ENCODE results near the gene TMC3. TPM values are rescaled to one million over a fixed set of nuclear protein-coding genes. Genes with fewer than 3 reads are reported as not detected.

TMC3 gene
- total and polyA plus RNA-seq, 2 of the 13 experiments (the other 11 are each of a cell fraction or from before 2014, with no cell fraction given): not detected

DNA sequence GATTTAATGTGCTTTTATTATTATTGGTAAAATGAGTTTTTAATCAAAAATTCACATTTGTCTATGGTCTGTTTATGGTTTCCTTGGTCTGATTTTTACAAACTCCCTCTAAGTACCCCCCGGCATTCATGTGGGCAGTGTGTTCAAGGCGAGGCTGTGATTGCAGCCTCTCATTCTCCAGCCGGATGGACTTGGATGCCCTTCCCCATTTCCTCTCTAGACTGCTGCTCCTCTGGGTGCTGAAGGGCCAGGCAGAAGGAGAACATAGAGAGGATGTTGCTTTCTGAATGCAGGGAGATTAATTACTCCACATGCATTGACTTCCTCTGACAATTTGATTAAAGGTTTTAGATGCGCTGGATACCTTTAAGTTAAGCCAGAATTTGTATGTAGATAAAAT lies 3.9 kb upstream of the TMC3 start:
- Histone ChIP-seq H3K4me2 (ENCODE audit: low read depth, low read length) (no peak overlapping the region), H3K36me3 (replicated peaks in 1 of 2; ENCODE audit: control insufficient read depth in 1 of 2, insufficient read depth in 2 of 2, low read length in 2 of 2) (no peaks in the 10 kb centered on the region), H4K20me1 (ENCODE audit: insufficient read depth, low read length) (no peaks in the 10 kb centered on the region), H3K27ac (ENCODE audit: extremely low read length, insufficient read depth, low read length) (no peak overlapping the region), H2AFZ (ENCODE audit: low read length) (no peak overlapping the region), H3K27me3 (ENCODE audit: control insufficient read depth in 1 of 2, insufficient read depth in 2 of 2, low read length in 2 of 2) (no peaks in the 10 kb centered on the region), H3K9ac (ENCODE audit: insufficient read depth, low read depth, low read length) (no peak overlapping the region), H3K79me2 (ENCODE audit: insufficient read depth, low read length) (no peaks in the 10 kb centered on the region), H3K9me3 (ENCODE audit: low read length) (no peaks in the 10 kb centered on the region), H3K4me1 (ENCODE audit: insufficient read depth, low read length) (no peaks in the 10 kb centered on the region), H3K4me3 (replicated peaks in 1 of 3; ENCODE audit: insufficient read depth in 1 of 3, low read depth in 2 of 3, low read length in 3 of 3) (no peak overlapping the region)
- no peak for FAIRE-seq
- BruUV-seq (replicated peaks): no TSS peak
- WGBS (ENCODE audit: low lambda C conversion rate): 90% methylated on average over 4 of the region's 4 CpGs
- ChIA-PET POLR2A (no interaction called here), CTCF (ENCODE audit: low intra/inter-chr PET ratio, low total read pairs) (no interaction called here)
- no peak for ATAC-seq
- in situ Hi-C loops (cut with HindIII; ENCODE audit: extremely low pct_ligation_motif_present, low pct_unique_long_range_greater_than_20kb): no loop called here
- TF ChIP-seq, protein P1, sequence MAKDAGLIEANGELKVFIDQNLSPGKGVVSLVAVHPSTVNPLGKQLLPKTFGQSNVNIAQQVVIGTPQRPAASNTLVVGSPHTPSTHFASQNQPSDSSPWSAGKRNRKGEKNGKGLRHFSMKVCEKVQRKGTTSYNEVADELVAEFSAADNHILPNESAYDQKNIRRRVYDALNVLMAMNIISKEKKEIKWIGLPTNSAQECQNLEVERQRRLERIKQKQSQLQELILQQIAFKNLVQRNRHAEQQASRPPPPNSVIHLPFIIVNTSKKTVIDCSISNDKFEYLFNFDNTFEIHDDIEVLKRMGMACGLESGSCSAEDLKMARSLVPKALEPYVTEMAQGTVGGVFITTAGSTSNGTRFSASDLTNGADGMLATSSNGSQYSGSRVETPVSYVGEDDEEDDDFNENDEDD (CRISPR knock-in tag; IDR thresholded peaks at IDR 0.05; ENCODE audit: borderline replicate concordance): no peak
- DNase-seq (ENCODE audit: low spot score): no peak
- intact Hi-C loops (cut with micrococcal nuclease; ENCODE audit: unreplicated experiment): no loop called here

DNA sequence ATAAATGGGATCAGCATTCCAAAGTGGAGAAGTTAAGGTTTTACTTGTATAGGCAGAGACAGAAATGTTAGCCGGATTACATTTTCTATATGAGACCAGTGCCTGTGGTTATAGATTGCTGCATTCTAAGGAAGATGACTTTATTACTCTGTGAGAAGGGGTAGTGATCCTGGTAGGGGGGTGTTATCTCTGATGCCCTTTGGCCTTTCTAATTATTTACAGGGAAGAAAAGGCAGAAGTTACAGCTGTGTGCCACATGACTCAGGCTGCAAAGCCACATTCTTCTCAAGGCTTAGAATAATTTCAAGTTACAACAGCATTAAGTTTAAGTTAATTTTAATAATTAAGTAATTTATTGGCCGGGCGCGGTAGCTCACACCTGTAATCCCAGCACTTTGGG lies 2.2 kb upstream of the TMC3 start:
- in situ Hi-C loops (cut with HindIII; ENCODE audit: extremely low pct_ligation_motif_present, low pct_unique_long_range_greater_than_20kb): no loop called here
- H3K9me3 ChIP-seq (ENCODE audit: low read length): no peaks in the 10 kb centered on the region
- ATAC-seq: no peak
- TF ChIP-seq, protein P2, sequence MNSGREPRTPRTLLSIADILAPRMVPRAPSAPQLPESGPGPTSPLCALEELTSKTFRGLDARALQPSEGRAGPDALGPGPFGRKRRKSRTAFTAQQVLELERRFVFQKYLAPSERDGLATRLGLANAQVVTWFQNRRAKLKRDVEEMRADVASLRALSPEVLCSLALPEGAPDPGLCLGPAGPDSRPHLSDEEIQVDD (CRISPR knock-in tag; IDR thresholded peaks at IDR 0.05; ENCODE audit: borderline replicate concordance): no peak
- TF ChIP-seq, protein P3, sequence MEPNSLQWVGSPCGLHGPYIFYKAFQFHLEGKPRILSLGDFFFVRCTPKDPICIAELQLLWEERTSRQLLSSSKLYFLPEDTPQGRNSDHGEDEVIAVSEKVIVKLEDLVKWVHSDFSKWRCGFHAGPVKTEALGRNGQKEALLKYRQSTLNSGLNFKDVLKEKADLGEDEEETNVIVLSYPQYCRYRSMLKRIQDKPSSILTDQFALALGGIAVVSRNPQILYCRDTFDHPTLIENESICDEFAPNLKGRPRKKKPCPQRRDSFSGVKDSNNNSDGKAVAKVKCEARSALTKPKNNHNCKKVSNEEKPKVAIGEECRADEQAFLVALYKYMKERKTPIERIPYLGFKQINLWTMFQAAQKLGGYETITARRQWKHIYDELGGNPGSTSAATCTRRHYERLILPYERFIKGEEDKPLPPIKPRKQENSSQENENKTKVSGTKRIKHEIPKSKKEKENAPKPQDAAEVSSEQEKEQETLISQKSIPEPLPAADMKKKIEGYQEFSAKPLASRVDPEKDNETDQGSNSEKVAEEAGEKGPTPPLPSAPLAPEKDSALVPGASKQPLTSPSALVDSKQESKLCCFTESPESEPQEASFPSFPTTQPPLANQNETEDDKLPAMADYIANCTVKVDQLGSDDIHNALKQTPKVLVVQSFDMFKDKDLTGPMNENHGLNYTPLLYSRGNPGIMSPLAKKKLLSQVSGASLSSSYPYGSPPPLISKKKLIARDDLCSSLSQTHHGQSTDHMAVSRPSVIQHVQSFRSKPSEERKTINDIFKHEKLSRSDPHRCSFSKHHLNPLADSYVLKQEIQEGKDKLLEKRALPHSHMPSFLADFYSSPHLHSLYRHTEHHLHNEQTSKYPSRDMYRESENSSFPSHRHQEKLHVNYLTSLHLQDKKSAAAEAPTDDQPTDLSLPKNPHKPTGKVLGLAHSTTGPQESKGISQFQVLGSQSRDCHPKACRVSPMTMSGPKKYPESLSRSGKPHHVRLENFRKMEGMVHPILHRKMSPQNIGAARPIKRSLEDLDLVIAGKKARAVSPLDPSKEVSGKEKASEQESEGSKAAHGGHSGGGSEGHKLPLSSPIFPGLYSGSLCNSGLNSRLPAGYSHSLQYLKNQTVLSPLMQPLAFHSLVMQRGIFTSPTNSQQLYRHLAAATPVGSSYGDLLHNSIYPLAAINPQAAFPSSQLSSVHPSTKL (CRISPR knock-in tag; IDR thresholded peaks at IDR 0.05): no peak
- TF ChIP-seq SRSF4 (IDR thresholded peaks at IDR 0.05; ENCODE audit: low read depth, low read length, poor library complexity, severe bottlenecking): no peak
- TF ChIP-seq SRSF1 (optimal IDR thresholded peaks at IDR 0.05; ENCODE audit: low read depth, low read length): no peak
- TF ChIP-seq ZNF776 (CRISPR knock-in tag; IDR thresholded peaks at IDR 0.05): no peak
- TF ChIP-seq, protein P4, sequence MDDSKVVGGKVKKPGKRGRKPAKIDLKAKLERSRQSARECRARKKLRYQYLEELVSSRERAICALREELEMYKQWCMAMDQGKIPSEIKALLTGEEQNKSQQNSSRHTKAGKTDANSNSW (CRISPR knock-in tag; IDR thresholded peaks at IDR 0.05; ENCODE audit: borderline replicate concordance): no peak
- TF ChIP-seq MAFF (IDR thresholded peaks at IDR 0.05; ENCODE audit: low read depth, low read length): no peak

More for the DNA sequence above, 2.2 kb upstream of the TMC3 start:
- H3K4me3 ChIP-seq (replicated peaks in 1 of 3; ENCODE audit: insufficient read depth in 1 of 3, low read depth in 2 of 3, low read length in 3 of 3): no peak overlapping the region
- no peak for FAIRE-seq
- POLR2A ChIA-PET: no interaction called here
- WGBS (ENCODE audit: low lambda C conversion rate): 85% methylated on average over 4 of the region's 4 CpGs
- CTCF ChIA-PET (ENCODE audit: low intra/inter-chr PET ratio, low total read pairs): no interaction called here
- H3K79me2 ChIP-seq (ENCODE audit: insufficient read depth, low read length): no peaks in the 10 kb centered on the region
- H2AFZ ChIP-seq (ENCODE audit: low read length): no peak overlapping the region
- H3K4me2 ChIP-seq (ENCODE audit: low read depth, low read length): no peak overlapping the region
- no peaks in the 10 kb centered on the region for H3K27me3 ChIP-seq (ENCODE audit: control insufficient read depth in 1 of 2, insufficient read depth in 2 of 2, low read length in 2 of 2)
- BruUV-seq (replicated peaks): no TSS peak
- no peak for DNase-seq (ENCODE audit: low spot score)
- no peaks in the 10 kb centered on the region for H3K36me3 ChIP-seq (replicated peaks in 1 of 2; ENCODE audit: control insufficient read depth in 1 of 2, insufficient read depth in 2 of 2, low read length in 2 of 2)
- no peak overlapping the region for H3K27ac ChIP-seq (ENCODE audit: extremely low read length, insufficient read depth, low read length)
- no peaks in the 10 kb centered on the region for H4K20me1 ChIP-seq (ENCODE audit: insufficient read depth, low read length)
- no peaks in the 10 kb centered on the region for H3K4me1 ChIP-seq (ENCODE audit: insufficient read depth, low read length)
- intact Hi-C loops (cut with micrococcal nuclease; ENCODE audit: unreplicated experiment): no loop called here
- H3K9ac ChIP-seq (ENCODE audit: insufficient read depth, low read depth, low read length): no peak overlapping the region

All from HepG2 (cell line).